GM12864 (cell line): ENCODE data around the gene FSTL3.
"Not testable (repeated sequence)": the region's sequence is repeated elsewhere in the genome, so short reads cannot be mapped to it uniquely, and the experiment has no call there.

ENCODE experiments used
- DNase-seq: peaks from one replicate; pipeline ENCODE4 v3.0.0-alpha.2; 2011; ENCODE audit warnings: low read depth
- H3K4me3 ChIP-seq: 2 replicates; pipeline ENCODE4 v1.5.1; 2011; ENCODE audit warnings: mild to moderate bottlenecking, low read depth, low read length, control low read depth
- TF ChIP-seq, protein P1 (sequence below): IDR thresholded peaks from 2 replicates; pipeline ENCODE4 v1.5.1; 2011; ENCODE audit warnings: low read depth, mild to moderate bottlenecking, moderate library complexity, low read length, control low read depth, inconsistent platforms; ENCODE audit errors: missing control alignments

FSTL3 gene

DNA sequence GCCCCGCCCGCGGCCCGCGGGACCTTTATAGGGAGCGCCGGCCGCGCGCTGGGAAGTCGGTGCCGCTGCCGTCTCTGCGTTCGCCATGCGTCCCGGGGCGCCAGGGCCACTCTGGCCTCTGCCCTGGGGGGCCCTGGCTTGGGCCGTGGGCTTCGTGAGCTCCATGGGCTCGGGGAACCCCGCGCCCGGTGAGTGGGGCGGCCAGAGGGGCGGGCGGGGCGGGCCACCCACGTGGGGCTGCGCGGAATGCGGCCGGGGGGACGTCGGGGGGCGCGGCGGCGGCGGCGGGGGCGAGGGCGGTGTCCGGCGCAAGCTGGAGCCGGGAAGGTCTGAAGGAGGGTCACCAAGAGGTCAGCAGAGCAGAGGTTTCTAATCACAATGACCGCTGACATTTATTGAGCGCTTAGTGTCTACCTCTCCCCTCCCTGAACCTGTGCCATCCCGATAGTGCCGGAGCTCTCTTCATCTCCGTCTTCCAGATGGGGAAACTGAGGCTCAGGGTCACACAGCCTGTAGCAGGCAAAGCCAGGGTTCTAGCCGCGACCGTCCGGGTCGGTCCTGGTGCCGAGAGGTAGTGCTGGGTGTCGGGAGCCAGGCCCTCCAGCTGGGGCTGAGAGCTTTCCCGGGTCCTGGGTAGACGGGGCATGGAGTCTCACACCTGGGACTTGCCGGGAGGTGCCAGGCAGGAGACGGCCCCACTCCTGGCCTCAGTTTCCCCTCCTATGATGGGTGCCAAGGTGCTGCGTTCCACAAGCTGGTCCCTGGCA is at the start of gene FSTL3:
FSTL3 (plus strand) TSS at position 54 of the 767 bp plus-strand sequence; CDS start at position 86, 32 bp downstream.
- peak within 1 kb of the TSS; percentile 48 for H3K4me3 ChIP-seq
- DNase-seq: no peak
- TF ChIP-seq, protein P1, sequence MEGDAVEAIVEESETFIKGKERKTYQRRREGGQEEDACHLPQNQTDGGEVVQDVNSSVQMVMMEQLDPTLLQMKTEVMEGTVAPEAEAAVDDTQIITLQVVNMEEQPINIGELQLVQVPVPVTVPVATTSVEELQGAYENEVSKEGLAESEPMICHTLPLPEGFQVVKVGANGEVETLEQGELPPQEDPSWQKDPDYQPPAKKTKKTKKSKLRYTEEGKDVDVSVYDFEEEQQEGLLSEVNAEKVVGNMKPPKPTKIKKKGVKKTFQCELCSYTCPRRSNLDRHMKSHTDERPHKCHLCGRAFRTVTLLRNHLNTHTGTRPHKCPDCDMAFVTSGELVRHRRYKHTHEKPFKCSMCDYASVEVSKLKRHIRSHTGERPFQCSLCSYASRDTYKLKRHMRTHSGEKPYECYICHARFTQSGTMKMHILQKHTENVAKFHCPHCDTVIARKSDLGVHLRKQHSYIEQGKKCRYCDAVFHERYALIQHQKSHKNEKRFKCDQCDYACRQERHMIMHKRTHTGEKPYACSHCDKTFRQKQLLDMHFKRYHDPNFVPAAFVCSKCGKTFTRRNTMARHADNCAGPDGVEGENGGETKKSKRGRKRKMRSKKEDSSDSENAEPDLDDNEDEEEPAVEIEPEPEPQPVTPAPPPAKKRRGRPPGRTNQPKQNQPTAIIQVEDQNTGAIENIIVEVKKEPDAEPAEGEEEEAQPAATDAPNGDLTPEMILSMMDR: no peak

DNA sequence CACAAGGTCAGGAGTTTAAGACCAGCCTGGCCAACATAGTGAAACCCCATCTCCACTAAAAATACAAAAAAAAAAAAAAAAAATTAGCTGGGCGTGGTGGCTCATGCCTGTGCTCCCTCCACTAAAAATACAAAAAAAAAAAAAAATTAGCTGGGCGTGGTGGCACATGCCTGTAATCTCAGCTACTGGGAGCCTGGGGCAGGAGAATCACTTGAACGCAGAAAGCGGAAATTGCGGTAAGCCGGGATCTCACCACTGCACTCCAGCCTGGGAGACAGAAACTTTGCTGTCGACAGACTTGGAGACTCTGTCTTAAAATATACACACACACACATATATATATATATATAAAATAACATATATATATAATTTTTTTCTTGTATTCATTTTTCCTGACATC is 49.6 kb upstream of the FSTL3 start:
- not testable (repeated sequence) for DNase-seq

GRCh38 chr19:628168-628567 is 48.0 kb upstream of the FSTL3 start:
- TF ChIP-seq, protein P1: peak; percentile 28
- DNase-seq: no peak
- no peak overlapping the region for H3K4me3 ChIP-seq

More for the DNA sequence above, 49.6 kb upstream of the FSTL3 start:
- not testable (repeated sequence) for H3K4me3 ChIP-seq

DNA sequence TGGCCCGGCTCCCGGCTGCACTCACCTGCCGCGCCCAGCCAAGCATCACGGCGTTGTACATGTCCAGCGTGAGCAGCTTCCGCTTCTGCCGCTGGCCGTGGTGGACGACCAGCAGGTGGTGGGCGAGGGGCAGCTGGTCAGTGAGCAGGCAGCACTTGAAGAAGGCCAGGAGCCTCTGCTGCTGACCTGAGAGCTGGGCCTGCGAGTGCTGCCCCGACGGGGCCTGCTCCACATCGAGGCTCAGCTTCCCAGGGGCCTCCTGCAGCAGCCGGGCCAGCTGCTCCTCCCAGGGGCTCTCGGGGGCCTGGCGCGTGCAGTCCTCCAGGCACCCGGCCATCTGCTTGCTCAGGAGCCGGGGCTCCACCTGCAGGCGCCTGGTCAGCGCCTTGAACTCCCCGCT is 46.7 kb upstream of the FSTL3 start:
- not testable (repeated sequence) for H3K4me3 ChIP-seq, DNase-seq

DNA sequence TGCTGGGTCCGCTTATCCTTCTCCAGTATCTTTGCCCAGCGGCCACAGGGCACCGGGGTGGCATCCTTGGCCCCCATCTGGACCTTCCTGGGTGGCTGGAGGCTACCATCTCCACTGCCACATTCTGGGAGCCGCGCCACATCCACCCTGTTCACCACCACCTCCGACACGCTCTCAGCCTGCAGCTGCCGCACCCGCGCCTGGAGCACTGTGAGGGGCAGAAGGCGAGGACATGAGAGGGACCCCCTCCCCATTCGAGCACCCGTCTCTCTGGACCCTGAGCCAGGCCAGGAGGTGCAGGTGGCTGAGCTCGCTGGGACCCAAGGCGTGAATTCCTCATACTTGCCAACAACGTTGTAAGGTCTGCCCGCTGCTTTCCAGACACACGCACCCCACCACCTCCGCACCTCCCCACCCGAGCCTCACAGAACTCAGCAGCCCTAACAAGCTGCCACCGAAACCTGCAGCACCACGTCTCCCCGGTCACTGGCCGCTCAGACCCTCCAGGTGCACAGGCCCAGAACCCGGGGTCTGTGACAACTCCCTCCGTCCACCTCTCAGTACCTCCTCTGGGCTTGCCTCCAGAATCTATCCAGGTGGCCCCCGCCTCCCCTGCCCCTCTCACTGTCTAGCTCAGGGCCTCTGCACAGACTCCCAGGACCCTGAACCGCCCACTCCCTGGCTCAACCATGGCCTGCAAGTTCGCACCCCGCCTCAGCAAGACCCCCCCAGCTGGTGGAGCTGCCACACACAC is 46.1 kb upstream of the FSTL3 start:
- TF ChIP-seq, protein P1: no peak

DNA sequence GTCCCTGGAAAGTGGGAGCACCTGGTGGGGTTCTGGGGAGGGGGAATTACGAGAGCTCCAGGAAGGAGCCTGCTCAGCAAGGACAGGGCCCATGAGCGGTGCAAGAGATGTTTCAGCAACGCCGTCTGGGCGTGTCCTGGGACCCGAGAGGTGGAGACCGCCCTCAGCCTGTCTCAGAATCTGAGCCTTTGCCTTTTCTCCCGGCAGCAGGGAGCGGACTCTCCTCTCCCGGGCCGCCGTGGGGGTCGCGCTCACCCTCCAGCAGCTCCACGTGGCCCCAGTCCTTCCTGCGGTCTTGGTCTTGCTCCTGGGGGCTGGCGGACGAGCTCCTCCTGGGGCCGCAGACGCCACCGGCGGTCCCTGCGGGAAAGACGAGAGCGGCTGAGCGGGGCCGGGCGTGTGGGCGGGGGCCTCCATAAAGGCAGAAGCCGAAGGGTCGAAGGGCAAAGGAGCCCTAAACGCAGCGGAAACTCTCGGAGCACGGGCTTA is 43.6 kb upstream of the FSTL3 start:
- no peak for DNase-seq
- TF ChIP-seq, protein P1: no peak
- H3K4me3 ChIP-seq: peak overlapping the region; percentile 67

More for the DNA sequence above, 46.1 kb upstream of the FSTL3 start:
- DNase-seq: no peak
- no peak overlapping the region for H3K4me3 ChIP-seq

GRCh38 chr19:633068-633785 is 43.0 kb upstream of the FSTL3 start, which contains the start of gene POLRMT:
Gene POLRMT, minus strand, starts transcription at chr19:633537. Its CDS starts 25 bp downstream, at chr19:633512.
- H3K4me3 ChIP-seq: peak within 1 kb of the TSS; percentile 67
- DNase-seq: peak; percentile 97
- TF ChIP-seq, protein P1: no peak
